ENCODE results near the gene CYTL1.

DNA sequence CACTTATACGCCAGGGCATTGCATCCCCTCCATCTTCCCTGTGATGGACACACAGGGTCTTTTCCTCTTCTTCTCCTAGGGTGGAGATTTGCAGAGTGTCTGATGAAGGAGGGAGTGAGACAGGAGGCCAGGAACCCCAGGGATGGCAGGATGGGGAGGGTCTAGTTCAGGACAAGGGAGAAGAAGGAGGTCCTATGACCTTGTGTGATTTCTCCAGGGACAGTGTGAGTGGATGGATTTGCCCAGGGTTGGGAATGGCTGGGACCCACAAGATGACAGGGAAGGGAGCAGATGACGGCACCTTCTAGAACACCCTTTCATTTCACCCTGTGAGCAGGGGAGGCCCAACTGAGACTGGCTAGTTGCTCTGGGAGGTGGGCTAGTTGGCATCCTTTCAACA is 34.2 kb downstream of the CYTL1 start:
- no peak for TF ChIP-seq CTCF (IDR thresholded peaks at IDR 0.05)
- TF ChIP-seq POLR2A (IDR thresholded peaks at IDR 0.05) = no peak
- no peak for TF ChIP-seq EP300 (IDR thresholded peaks at IDR 0.05)

All from tibial nerve (tissue), 4 donors.